NOMO-1 (cell line): Measurements from ENCODE around the gene SNAPC5.
"Not testable (repeated sequence)": the region's sequence is repeated elsewhere in the genome, so short reads cannot be mapped to it uniquely, and the experiment has no call there.

ENCODE experiments used
- DNase-seq, 2 experiments: peaks; one replicate each; lab custom pipeline; 2025; ENCODE audit not compliant: unreplicated experiment in 2 of 2; lab: John Stamatoyannopoulos, UW

The SNAPC5 gene

DNA sequence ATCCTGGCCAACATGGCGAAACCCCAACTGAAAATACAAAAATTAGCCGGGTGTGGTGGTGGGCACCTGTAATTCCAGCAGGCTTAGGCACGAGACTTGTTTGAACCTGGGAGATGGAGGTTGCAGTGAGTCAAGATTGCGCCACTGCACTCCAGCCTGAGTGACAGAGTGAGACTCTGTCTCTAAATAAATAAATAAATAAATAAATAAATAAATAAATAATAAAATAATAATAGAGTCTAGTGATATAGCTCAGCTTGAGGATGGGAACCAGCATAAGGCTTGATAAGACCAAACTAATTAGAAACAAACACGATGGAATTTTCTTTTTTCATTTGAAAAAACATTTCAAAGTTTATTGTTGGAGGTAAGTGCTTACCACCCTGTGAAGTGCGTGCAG is 36.3 kb downstream of the SNAPC5 start:
- not testable (repeated sequence) for DNase-seq

GRCh38 chr15:66459818-66460615 is 37.5 kb downstream of the SNAPC5 start:
- DNase-seq = no peak

- DNase-seq = no peak
Observed at GRCh38 chr15:66456211-66456610, 41.4 kb downstream of the SNAPC5 start.

- peak in 1 of 2 experiments; percentile 43 for DNase-seq
Observed at GRCh38 chr15:66454143-66454542, 43.4 kb downstream of the SNAPC5 start.

GRCh38 chr15:66452971-66453580 is 44.5 kb downstream of the SNAPC5 start:
- DNase-seq = no peak

DNA sequence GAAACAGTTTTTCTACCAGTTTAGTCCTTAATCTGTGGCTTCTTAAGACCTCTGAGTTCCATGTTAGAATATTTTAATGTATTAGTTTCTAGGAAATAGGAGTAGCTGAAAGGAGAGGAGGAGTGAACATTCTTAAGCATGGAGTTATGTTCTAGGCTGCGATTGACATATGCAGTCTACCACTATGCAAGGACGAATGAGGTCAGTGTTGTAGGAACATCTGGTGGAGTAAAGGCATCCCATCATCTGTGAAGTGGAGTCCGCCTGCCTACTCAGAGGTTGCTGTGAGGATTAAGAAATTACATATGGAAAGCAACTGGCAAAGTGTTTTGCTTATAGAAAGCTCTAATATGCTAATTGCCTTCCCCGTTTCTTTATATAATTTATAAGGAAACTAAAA is 45.1 kb downstream of the SNAPC5 start:
- no peak for DNase-seq
